Ecto neural progenitor cell (in vitro differentiated cells): ENCODE data around the gene S1PR5.
"Not testable (repeated sequence)": the region's sequence is repeated elsewhere in the genome, so short reads cannot be mapped to it uniquely, and the experiment has no call there.

Experiments used
- DNase-seq: peaks from one replicate; pipeline ENCODE4 v3.0.0-alpha.2; 2018; ENCODE audit warnings: low spot score

The S1PR5 gene

GRCh38 chr19:10517361-10517759, at the start of gene S1PR5:
S1PR5 (minus strand) TSS chr19:10517447; CDS start chr19:10515011, 2,436 bp downstream.
- DNase-seq: peak; percentile 65

GRCh38 chr19:10566658-10567410, 49.6 kb upstream of the S1PR5 start:
- no peak for DNase-seq

DNA sequence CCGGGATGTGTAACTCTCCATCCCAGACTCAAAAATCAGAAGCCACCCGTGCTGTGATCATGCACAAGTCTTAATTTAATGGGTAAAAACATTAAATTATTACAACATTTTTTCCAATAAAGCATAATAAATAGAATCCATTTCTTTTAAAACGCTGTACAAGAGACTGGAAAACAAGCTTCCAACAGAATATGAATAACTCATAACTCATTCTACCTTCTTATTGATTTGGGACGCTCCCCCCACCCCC, 49.1 kb upstream of the S1PR5 start:
- no peak for DNase-seq

DNA sequence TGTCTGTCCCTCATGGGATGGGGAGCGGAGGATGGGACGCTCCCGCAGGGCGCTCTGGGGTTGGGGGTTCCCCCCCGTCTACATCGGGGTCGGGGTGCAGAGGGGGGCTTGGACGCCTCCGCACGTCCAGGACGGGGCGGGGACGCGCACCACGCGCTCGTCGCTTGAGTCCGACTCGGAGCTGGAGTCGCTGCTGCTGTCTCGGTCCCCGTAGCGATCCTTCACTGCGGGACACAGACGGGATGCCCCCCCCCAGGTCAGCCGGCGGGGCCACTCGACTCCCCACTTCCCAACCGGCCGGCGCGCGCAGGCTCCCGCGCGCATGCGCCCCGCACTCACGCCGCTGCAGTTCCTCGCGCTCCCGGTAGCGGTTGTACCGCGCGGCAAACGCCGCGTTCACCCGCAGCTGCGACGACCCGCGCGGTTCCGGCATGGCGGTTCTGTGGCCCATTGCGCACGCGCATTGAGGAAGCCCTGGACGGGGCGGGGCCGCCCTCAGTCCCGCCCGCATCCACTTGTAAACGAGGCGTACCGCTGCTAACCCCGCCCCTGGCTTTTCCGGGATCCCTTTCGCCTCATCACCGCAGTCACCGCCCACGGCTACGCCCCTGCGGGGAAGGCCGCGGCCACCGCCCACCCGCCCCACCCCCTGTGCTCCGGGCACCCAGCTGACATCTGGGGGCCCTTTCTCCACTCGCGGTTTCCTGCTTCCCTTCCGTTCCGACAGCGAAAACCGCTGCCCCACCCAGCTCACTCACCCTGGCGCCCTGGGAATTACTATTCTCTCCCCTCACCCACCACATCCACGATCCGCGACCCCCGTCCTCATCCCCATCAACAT, 48.5 kb upstream of the S1PR5 start, which contains the start of gene KRI1:
TSS of gene KRI1 (minus strand) at position 444 of the 841 bp plus-strand sequence. CDS start at position 433, 11 bp downstream.
- peak; percentile 98 for DNase-seq

GRCh38 chr19:10565028-10565566, 47.9 kb upstream of the S1PR5 start:
- peak; percentile 72 for DNase-seq

DNA sequence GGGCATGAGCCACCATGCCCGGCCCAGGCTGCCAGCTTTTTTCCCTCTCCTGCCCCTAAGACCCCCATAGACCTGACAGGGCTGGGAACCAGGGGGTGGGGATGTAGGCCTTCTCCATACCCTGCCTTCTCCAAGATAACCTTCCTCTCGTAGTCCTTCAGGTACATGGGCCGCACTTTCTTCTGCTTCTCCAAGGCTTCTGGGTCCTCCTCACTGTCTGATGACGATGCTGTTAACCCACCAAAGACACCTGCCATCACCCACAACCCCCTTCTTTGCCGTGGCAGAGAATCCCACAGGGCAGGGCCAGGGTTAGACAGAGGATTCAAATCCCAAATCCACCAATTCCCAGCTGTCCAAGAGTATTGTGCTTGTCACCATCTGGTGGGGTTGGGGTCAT, 45.4 kb upstream of the S1PR5 start:
- no peak for DNase-seq

GRCh38 chr19:10560154-10560553, 42.9 kb upstream of the S1PR5 start:
- DNase-seq: no peak

- DNase-seq: no peak
These were observed 40.5 kb upstream of the S1PR5 start for GRCh38 chr19:10557603-10558197.

DNA sequence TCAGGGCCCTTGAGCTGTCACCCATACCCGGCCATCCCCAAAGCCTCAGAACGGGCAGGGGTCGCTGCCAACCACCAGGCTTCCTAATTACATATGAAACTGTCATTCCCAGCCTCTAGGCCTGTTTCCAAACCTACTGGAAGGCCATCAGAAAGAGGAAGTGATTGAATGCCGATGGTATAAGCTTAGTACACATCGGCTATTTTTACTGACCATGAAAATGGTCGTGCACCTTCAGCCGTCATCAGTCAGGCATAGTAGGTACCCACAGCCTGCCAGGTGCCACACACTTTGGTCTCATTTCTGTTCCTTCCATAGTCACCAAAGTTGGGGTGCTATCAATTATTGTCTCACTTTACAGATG, 38.3 kb upstream of the S1PR5 start:
- no peak for DNase-seq

DNA sequence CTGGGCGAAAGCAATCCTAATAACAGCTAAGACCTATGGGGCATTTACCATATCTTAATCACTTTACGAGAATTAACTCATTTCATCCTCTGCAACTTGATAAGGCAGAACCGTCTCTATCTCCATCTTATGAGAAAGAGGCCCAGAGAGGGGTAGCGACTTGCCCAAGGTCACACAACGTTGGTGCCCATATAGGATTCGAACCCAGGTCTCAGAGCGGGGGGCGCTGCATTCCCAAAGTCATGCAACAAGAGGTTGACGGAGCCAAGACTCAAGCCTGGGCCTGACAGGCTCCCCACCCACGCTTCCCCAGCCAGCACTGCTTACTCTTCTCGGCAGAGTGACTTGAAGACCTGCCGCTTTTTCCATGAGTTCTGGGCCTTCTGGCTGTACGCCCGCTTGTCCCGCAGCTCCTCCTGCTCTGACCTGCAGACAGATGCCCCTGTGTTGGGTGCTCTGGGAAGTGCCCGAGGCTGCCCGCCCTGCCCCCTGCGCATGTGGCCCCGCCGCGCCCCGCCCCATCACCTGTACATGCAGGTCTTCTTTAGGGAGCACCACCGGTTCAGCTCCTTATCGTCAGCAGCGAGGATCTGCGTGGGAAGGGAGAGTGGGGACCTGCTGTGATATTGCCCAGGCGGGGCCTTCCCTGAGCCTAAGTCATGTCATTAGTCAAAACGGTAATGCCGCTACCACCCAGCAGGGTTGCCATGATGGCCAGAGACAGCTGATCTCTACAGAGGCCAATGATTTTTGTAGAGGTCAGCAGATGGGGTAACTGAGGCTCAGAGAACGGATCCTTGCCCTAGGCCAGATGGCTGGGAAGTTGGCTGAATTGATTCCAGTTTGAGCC, 37.7 kb upstream of the S1PR5 start:
- no peak for DNase-seq

DNA sequence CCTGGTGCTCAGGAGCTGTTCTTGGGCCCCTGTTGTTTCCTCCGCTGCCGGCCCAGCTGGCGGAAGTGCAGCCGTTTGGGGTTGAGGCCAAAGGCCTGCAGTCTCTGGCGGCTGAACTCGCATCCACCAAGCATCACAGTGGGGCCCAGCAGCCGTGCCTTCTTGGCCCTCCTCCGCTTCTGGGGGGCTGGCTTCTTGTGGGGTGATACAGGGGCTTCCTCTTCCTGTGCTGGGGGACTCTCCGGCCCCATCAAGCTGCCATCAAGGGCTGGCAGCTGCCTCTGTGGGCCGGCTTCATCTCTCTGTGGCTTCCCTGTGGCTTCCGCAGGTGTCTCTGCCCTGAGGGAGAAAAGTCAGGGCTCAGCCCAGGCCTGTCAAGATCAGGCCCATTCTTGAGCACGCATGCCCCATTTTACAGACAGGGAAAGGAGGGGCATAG, 36.7 kb upstream of the S1PR5 start:
- DNase-seq: no peak

GRCh38 chr19:10553087-10553667, 35.9 kb upstream of the S1PR5 start:
- DNase-seq: no peak

DNA sequence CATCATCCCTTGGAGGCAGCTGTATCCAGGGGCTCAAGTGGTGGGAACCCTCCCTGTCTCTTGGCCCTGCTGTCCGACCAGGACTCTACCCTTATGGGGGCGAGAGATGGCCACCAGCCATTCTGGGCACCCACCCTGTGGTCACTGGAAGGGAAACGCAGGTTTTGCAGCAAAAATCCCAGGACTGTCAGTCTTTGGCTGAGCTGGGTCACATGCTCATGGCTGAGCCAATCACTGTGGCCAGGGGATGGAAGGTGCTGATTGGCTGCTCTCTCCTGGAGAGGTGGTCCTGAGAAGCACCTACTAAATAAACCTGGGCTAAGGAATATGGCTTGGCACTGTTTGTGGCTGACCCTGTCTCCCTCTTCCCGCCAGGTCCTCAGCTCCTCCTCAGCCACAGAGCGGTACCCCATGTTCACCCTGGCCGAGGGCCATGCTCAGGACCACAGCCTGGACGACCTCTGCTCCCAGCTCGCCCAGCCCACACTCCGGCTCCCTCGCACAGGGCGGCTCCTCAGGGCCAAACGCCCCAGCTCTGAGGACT, 35.3 kb upstream of the S1PR5 start:
- DNase-seq: no peak

GRCh38 chr19:10551698-10552301, 34.6 kb upstream of the S1PR5 start:
- no peak for DNase-seq

GRCh38 chr19:10551006-10551405, 33.8 kb upstream of the S1PR5 start:
- DNase-seq: not testable (repeated sequence)

DNA sequence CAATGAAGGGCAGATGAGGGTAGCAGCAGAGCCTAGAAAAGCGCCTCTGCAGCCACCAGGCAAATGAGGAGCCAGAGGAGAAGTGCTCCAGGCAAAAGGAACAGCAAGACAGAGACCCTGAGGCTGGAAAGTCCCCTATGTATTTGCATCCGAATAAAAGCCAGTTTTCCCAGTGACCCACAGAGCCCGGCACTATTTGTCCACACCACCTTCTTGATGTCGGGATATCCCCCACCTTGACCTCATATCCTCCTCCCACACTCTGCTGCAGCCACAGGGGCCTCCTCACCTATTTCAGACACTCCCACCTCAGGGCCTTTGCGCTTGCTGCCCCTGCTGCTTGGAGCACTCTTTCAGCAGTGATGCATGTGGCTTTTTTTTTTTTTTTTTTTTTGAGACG, 33.1 kb upstream of the S1PR5 start:
- DNase-seq: no peak

GRCh38 chr19:10549733-10550132, 32.5 kb upstream of the S1PR5 start:
- DNase-seq: no peak

DNA sequence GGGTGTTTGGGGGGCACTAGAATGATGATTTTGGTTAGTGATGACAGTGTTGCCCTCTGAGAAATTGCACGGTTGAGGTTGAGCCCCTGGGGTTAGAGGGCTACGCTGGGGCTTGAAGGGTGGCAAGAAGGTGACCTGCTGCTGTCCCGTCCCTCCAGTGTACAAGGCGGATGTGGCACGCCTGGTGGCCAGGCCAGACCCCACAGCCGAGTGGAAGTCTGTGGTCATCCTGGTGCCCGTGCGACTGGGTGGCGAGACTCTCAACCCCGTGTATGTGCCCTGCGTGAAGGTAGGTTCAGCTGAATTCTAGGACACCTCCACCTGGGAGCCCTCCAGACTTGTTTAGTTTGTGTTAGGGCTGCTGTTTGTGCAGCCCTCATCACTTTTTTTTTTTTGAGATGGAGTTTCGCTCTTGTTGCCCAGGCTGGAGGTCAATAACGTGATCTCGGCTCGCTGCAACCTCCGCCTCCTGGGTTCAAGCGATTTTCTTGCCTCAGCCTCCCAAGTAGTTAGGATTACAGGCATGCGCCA, 31.6 kb upstream of the S1PR5 start:
- DNase-seq: no peak

DNA sequence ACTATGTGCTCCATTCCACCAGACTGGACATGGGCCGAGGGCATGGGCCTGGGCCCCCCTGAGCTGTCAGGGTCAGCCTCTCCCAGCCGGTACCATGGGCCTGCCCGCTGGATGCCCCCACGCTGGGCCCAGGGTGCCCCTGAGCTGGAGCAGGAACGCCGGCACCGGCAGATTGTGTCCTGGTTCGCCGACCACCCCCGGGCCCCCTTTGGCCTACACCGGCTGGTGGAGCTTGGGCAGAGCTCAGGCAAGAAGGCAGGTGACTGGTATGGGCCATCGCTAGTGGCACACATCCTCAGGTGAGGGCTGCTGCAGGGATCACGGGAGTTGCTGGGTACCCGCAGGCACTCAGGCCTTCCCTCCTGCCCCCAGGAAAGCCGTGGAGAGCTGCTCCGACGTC, 29.6 kb upstream of the S1PR5 start:
- no peak for DNase-seq

- no peak for DNase-seq
These were observed 27.6 kb upstream of the S1PR5 start for GRCh38 chr19:10544753-10545251.
